ENCODE measurements around the gene ALPI.

The ALPI gene

GRCh38 chr2:232417489-232417888, 38.5 kb upstream of the ALPI start:
- ATAC-seq (ENCODE audit: insufficient read depth, low read depth) (no peak), DNase-seq (no peak)
- Histone ChIP-seq H3K9ac (ENCODE audit: low read depth, low read length) (no peak overlapping the region), H3K9me3 (ENCODE audit: insufficient read depth, low read length, severe bottlenecking) (peaks cover 11% of the 10 kb centered on the region), H3K4me1 (ENCODE audit: insufficient read depth, low read length) (no peaks in the 10 kb centered on the region), H3K79me2 (ENCODE audit: insufficient read depth, low read length) (no peaks in the 10 kb centered on the region), H3K27ac (ENCODE audit: low read length) (no peak overlapping the region), H3K36me3 (ENCODE audit: insufficient read depth, low read length) (no peaks in the 10 kb centered on the region), H2AFZ (ENCODE audit: low read depth, low read length) (no peak overlapping the region), H3K4me3 (ENCODE audit: low read depth in 1 of 2, low read length in 2 of 2) (no peak overlapping the region), H3K4me2 (ENCODE audit: insufficient read depth, low read length) (no peak overlapping the region), H4K20me1 (ENCODE audit: insufficient read depth, low read length) (no peaks in the 10 kb centered on the region), H3K27me3 (ENCODE audit: insufficient read depth, low read length, poor library complexity) (no peaks in the 10 kb centered on the region)
- TF ChIP-seq CTCF (IDR thresholded peaks at IDR 0.05; ENCODE audit: borderline replicate concordance, extremely low read depth, low read length, poor library complexity, severe bottlenecking) (no peak), EZH2 (IDR thresholded peaks at IDR 0.05; ENCODE audit: borderline replicate concordance, low read depth, low read length, severe bottlenecking) (no peak)

DNA sequence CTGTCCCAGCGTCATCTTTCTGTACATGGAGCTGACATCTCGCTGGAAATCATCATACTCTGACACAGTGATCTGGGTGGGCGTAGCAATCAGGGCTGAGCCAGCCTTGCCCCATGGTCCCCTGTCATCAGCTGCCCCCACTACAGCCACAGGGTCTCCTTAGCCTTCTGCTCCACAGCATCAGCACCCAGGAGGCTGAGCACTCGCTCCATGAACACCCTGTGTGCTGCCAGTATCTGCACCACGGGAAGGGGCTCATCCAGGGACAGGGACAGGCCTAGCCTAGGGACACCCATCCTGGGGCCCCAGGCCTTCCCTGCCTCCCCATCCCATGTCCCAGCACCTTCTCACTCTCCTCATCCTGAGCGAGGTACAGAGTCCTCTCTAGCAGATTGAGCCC, 37.9 kb upstream of the ALPI start:
- Histone ChIP-seq H3K4me1 (ENCODE audit: insufficient read depth, low read length) (no peaks in the 10 kb centered on the region), H3K4me3 (ENCODE audit: low read depth in 1 of 2, low read length in 2 of 2) (no peak overlapping the region), H3K4me2 (ENCODE audit: insufficient read depth, low read length) (no peak overlapping the region), H3K27ac (ENCODE audit: low read length) (no peak overlapping the region), H3K36me3 (ENCODE audit: insufficient read depth, low read length) (no peaks in the 10 kb centered on the region), H2AFZ (ENCODE audit: low read depth, low read length) (no peak overlapping the region), H4K20me1 (ENCODE audit: insufficient read depth, low read length) (no peaks in the 10 kb centered on the region), H3K9me3 (ENCODE audit: insufficient read depth, low read length, severe bottlenecking) (peaks cover 14% of the 10 kb centered on the region), H3K9ac (ENCODE audit: low read depth, low read length) (no peak overlapping the region), H3K79me2 (ENCODE audit: insufficient read depth, low read length) (no peaks in the 10 kb centered on the region), H3K27me3 (ENCODE audit: insufficient read depth, low read length, poor library complexity) (no peaks in the 10 kb centered on the region)
- TF ChIP-seq CTCF (IDR thresholded peaks at IDR 0.05; ENCODE audit: borderline replicate concordance, extremely low read depth, low read length, poor library complexity, severe bottlenecking) (no peak), EZH2 (IDR thresholded peaks at IDR 0.05; ENCODE audit: borderline replicate concordance, low read depth, low read length, severe bottlenecking) (no peak)
- ATAC-seq (ENCODE audit: insufficient read depth, low read depth) (no peak), DNase-seq (no peak)

GRCh38 chr2:232418466-232419244, 37.3 kb upstream of the ALPI start:
- Histone ChIP-seq H3K27ac (ENCODE audit: low read length) (no peak overlapping the region), H3K9ac (ENCODE audit: low read depth, low read length) (no peak overlapping the region), H3K36me3 (ENCODE audit: insufficient read depth, low read length) (no peaks in the 10 kb centered on the region), H3K9me3 (ENCODE audit: insufficient read depth, low read length, severe bottlenecking) (peaks cover 14% of the 10 kb centered on the region), H3K27me3 (ENCODE audit: insufficient read depth, low read length, poor library complexity) (no peaks in the 10 kb centered on the region), H3K79me2 (ENCODE audit: insufficient read depth, low read length) (no peaks in the 10 kb centered on the region), H3K4me2 (ENCODE audit: insufficient read depth, low read length) (no peak overlapping the region), H4K20me1 (ENCODE audit: insufficient read depth, low read length) (no peaks in the 10 kb centered on the region), H3K4me1 (ENCODE audit: insufficient read depth, low read length) (no peaks in the 10 kb centered on the region), H2AFZ (ENCODE audit: low read depth, low read length) (no peak overlapping the region), H3K4me3 (ENCODE audit: low read depth in 1 of 2, low read length in 2 of 2) (no peak overlapping the region)
- no peak for TF ChIP-seq CTCF (IDR thresholded peaks at IDR 0.05; ENCODE audit: borderline replicate concordance, extremely low read depth, low read length, poor library complexity, severe bottlenecking)
- no peak for TF ChIP-seq EZH2 (IDR thresholded peaks at IDR 0.05; ENCODE audit: borderline replicate concordance, low read depth, low read length, severe bottlenecking)
- DNase-seq: no peak
- no peak for ATAC-seq (ENCODE audit: insufficient read depth, low read depth)

All from DND-41 (cell line).